Activated gamma-delta T cell (primary cell): Measurements from ENCODE around the gene ROPN1.

Source experiments
- DNase-seq: peaks from one replicate; lab custom pipeline; 2025; lab: John Stamatoyannopoulos, UW

The ROPN1 gene

GRCh38 chr3:123949641-123950040 is 42.3 kb downstream of the ROPN1 start:
- DNase-seq, result no peak

DNA sequence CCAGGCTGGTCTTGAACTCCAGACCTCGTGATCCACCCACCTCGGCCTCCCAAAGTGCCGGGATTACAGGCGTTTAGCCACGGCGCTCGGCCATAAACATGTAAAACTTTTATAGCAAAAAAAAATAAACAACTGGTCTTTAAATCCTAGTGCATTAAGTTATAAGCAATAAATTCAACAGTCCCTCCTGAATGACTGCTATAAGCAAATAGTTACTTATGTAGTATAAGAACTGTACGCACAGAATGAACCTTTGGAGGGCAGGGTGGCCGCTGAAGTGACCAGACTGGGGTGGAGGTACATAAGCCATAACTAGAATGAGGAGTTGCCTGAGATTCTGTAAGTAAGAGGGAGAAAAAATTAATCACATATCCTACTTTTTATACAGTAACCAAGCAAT is 43.5 kb downstream of the ROPN1 start:
- no peak for DNase-seq

- no peak for DNase-seq
Measured at GRCh38 chr3:123947482-123947881, 44.4 kb downstream of the ROPN1 start.

DNA sequence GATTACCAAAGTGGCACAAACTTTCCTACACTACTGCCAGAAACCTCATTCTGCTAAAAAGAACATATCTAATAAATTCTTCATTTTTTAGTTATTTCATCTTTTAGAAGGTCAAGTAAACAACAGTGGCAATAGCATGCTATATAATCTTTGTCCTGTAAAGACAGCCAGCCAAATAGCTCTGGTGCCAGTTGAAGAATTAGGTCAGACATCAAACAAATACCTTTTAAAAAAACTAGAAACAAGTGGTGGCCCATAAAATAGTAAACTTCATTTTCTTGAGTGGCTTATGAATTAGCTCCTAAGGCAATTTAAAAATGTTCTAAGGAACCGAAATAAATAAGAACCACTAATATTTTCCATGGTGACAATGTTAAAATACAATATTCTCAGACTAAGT is 50.4 kb downstream of the ROPN1 start:
- DNase-seq, result no peak

DNA sequence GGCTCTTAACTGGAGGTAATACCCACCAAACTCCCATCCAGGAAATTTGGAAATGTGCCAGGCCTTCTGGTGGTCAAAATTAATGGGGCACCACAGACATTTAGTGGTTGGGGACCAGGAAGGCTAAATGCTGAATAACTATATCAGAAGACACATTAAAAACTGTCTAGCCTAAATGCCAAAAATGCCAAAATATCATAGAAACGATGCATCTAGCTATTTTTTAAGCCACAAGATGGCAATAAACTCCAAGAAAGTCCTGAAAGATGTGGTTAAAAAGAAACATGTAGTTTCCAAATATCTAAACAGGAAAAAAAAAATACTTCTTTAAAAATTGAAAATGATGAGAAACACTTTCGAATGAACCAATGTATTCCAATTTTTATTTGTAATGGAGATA is 50.8 kb downstream of the ROPN1 start:
- DNase-seq, result no peak

DNA sequence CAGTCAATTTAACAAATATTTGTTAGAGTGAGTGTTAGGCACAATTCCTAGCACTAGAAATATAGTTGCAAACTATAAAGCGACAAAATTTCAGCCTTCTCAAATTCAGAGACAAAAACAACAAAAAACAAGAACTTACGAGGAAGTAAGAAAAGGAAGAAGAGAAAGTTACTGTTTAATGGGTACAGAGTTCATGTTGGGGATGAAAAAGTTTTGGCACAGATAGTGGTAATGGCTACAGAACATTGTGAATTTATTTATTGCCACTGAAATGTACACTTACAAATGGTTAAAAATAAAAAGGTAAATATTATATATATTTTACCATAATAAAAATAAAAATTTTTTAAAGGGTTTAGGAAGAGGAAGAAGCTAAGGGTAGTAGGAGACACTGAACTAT is 52.2 kb downstream of the ROPN1 start:
- no peak for DNase-seq

- no peak for DNase-seq
Measured at GRCh38 chr3:123936400-123936799, 55.5 kb downstream of the ROPN1 start.

GRCh38 chr3:123935830-123936229 is 56.1 kb downstream of the ROPN1 start:
- no peak for DNase-seq

DNA sequence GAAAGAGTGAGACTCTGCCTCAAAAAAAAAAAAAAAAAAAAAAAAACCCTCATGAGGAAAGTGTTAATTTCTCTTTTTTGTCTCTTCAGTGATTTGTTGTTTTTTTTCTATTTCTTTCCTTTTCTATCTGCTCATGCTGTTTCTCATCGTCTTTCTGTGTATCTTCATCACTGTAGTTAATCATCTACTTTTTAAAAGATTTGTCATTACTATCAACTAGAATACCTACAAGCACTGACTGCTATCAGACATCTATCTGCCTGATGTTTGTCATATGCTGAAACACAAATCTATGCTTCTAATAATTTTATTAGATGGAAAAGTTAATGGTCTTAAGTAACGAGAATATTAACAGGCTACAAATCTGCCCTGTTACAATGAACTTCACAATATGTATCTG is 57.7 kb downstream of the ROPN1 start:
- no peak for DNase-seq

- no peak for DNase-seq
Measured at GRCh38 chr3:123930445-123930844, 61.5 kb downstream of the ROPN1 start.

DNA sequence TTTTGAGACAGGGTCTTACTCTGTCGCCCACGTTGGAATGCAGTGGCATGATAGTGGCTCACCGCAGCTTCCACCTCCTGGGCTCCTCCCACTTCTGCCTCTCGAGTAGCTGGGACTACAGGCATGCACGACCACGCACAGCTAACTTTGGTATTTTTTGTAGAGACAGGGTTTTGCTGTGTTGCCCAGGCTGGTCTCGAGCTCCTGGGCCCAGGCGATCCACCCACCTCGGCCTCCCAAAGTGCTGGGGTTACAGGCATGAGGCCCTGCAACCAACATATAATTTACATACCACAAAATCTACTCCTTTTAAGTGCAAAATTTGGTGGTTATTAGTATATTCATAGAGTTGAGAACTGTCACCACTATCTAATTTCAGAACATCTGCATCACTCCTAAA is 62.6 kb downstream of the ROPN1 start:
- no peak for DNase-seq

GRCh38 chr3:123926396-123926795 is 65.5 kb downstream of the ROPN1 start:
- DNase-seq, result no peak

- DNase-seq, result no peak
Measured at GRCh38 chr3:123920868-123921267, 71.1 kb downstream of the ROPN1 start.

- DNase-seq, result no peak
Measured at GRCh38 chr3:123920383-123920782, 71.5 kb downstream of the ROPN1 start.

DNA sequence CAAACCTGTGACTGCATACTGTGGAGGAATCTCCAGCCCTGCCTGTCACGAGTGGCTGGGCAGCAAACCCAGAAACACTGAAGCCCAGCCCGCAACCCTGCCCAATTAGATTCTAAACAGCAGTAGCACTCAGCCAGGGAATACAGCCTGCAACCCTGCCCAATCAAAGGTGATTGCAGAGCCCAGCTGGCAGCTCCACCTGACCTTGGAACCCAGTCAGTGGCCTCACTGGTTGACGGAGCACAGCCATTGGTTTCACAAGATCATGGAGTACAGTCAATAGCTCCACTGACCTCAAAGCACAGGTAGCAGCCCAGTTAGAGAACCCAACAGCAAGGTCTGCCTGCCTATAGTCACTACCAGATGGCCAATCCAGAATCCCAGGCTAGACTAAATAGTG is 72.6 kb downstream of the ROPN1 start:
- no peak for DNase-seq
